HepG2 (cell line): ENCODE data around the gene GYS1. TPM values are rescaled to one million over a fixed set of nuclear protein-coding genes. Genes with fewer than 3 reads are reported as not detected.
"Not testable (repeated sequence)": the region's sequence is repeated elsewhere in the genome, so short reads cannot be mapped to it uniquely, and the experiment has no call there.

ENCODE experiments used
- ATAC-seq: fragments of 200-7000 bp; cut with Tn5 transposase; 3 replicates; pipeline ENCODE4 v1.9.1; 2020; ENCODE audit warnings: mild to moderate bottlenecking, moderate library complexity
- BruUV-seq: library from RNA; stranded (reverse); fragments of 400-500 nt; replicated peaks from 2 replicates; lab custom pipeline; 2021; lab: Mats Ljungman, UMichigan
- CTCF ChIA-PET: fragments of 300-600 bp; formaldehyde crosslinking; extraction: SDS; loops from one replicate; lab custom pipeline; 2021; ENCODE audit warnings: low total read pairs, inconsistent platforms, low intra/inter-chr PET ratio; lab: Yijun Ruan, JAX
- POLR2A ChIA-PET: fragments of 350-600 bp; sonication (Branson Sonifier 250); formaldehyde crosslinking; loops from one replicate; lab custom pipeline; 2020; ENCODE audit warnings: antibody characterized with exemption, inconsistent platforms; lab: Yijun Ruan, JAX
- DNase-seq: peaks from one replicate; pipeline ENCODE4 v3.0.0-alpha.2; 2015; ENCODE audit warnings: low spot score
- FAIRE-seq: peaks from 3 replicates; lab custom pipeline; 2011; peaks lifted over from hg19 to GRCh38; lab: Jason Lieb, UNC
- H2AFZ ChIP-seq: one replicate; pipeline ENCODE4 v1.6.1; 2011; ENCODE audit warnings: low read length, inconsistent platforms
- H3K27ac ChIP-seq: fragments of 300-600 bp; 3 replicates; pipeline ENCODE4 v1.8.0; 2011; ENCODE audit warnings: mixed run types, mild to moderate bottlenecking, mixed read lengths, low read length, inconsistent platforms; ENCODE audit not compliant: insufficient read depth; ENCODE audit errors: extremely low read length
- H3K27me3 ChIP-seq, 2 experiments: fragments of 200-600 bp in 1 of 2; 2 replicates in 1 of 2; 3 replicates in 1 of 2; pipeline versions ENCODE4 v1.6.0 to v1.8.0; 2011; ENCODE audit warnings: low read length in 2 of 2, mild to moderate bottlenecking in 2 of 2, moderate library complexity in 2 of 2, inconsistent platforms in 1 of 2; ENCODE audit not compliant: insufficient read depth in 2 of 2, control insufficient read depth in 1 of 2
- H3K36me3 ChIP-seq, 2 experiments: fragments of 200-600 bp in 1 of 2; replicated peaks in 1 of 2; 2 replicates in 1 of 2; 3 replicates in 1 of 2; pipeline versions ENCODE4 v1.5.1 to v1.8.0; 2011; ENCODE audit warnings: low read length in 2 of 2, inconsistent platforms in 1 of 2; ENCODE audit not compliant: insufficient read depth in 2 of 2, control insufficient read depth in 1 of 2
- H3K4me1 ChIP-seq: 2 replicates; pipeline ENCODE4 v1.5.1; 2012; ENCODE audit warnings: low read length, inconsistent platforms; ENCODE audit not compliant: insufficient read depth
- H3K4me2 ChIP-seq: 2 replicates; pipeline ENCODE4 v1.6.0; 2011; ENCODE audit warnings: low read depth, low read length, inconsistent platforms
- H3K4me3 ChIP-seq, 3 experiments: fragments of 200-600 bp in 1 of 3; sonication (generic), shearing (Covaris generic) in 1 of 3; replicated peaks in 1 of 3; 2 replicates each; pipeline ENCODE4 v1.5.1; 2011 to 2016; ENCODE audit warnings: low read length in 3 of 3, inconsistent platforms in 2 of 3, low read depth in 2 of 3, mild to moderate bottlenecking in 2 of 3, control low read depth in 1 of 3, mixed read lengths in 1 of 3; ENCODE audit not compliant: insufficient read depth in 1 of 3
- H3K79me2 ChIP-seq: one replicate; pipeline ENCODE4 v1.6.1; 2011; ENCODE audit warnings: low read length, inconsistent platforms; ENCODE audit not compliant: insufficient read depth
- H3K9ac ChIP-seq: 2 replicates; pipeline ENCODE4 v1.6.0; 2011; ENCODE audit warnings: mild to moderate bottlenecking, low read depth, low read length, inconsistent platforms; ENCODE audit not compliant: insufficient read depth
- H3K9me3 ChIP-seq: 2 replicates; pipeline ENCODE4 v1.5.1; 2012; ENCODE audit warnings: mild to moderate bottlenecking, low read length
- H4K20me1 ChIP-seq: 2 replicates; pipeline ENCODE4 v1.6.0; 2011; ENCODE audit warnings: inconsistent platforms, mild to moderate bottlenecking, low read length, moderate library complexity; ENCODE audit not compliant: insufficient read depth
- IKZF5 ChIP-seq: IDR thresholded peaks from 2 replicates; pipeline ENCODE4 v1.6.1; 2018; ENCODE audit warnings: missing genetic modification reagents, mild to moderate bottlenecking, missing compliant biosample characterization
- MIXL1 ChIP-seq: IDR thresholded peaks from 2 replicates; pipeline ENCODE4 v1.6.1; 2016
- PCBP2 ChIP-seq: fragments of 200-400 bp; formaldehyde crosslinking; optimal IDR thresholded peaks from 2 replicates; pipeline ENCODE3; 2018; ENCODE audit warnings: low read length, low read depth; ENCODE audit not compliant: poor library complexity, severe bottlenecking
- PHF20 ChIP-seq: sonication (generic); formaldehyde crosslinking; IDR thresholded peaks from 2 replicates; pipeline ENCODE4 v1.5.0; 2020; ENCODE audit warnings: mild to moderate bottlenecking, missing genetic modification reagents
- WGBS: methylation state at CpG from one replicate; pipeline ENCODE4 v1.1.6; 2017; ENCODE audit warnings: low lambda C conversion rate; 5-methylcytosine and 5-hydroxymethylcytosine counted together
- in situ Hi-C: cut with HindIII; loops from 2 replicates; pipeline ENCODE4 v1.10.0; 2017; ENCODE audit warnings: low pct_unique_long_range_greater_than_20kb; ENCODE audit not compliant: extremely low pct_ligation_motif_present
- intact Hi-C: fragments of 100-400 bp; cut with micrococcal nuclease; formaldehyde crosslinking; loops from one replicate; pipeline ENCODE4 v1.10.0; 2022; ENCODE audit not compliant: unreplicated experiment
- polyA plus RNA-seq, 8 experiments: library from polyadenylated mRNA; depleted of rRNA in 3 of 8; stranded (reverse) in 7 of 8; unstranded in 1 of 8; fragments of >200 nt; fragmentation: Illumina TruSeq in 4 of 8; extraction: Trizol in 4 of 8; gene quantifications; 2 replicates each; pipeline versions ENCODE4 v1.2.1 to v1.2.3, GENCODE V29; 2011 to 2016; ENCODE audit warnings: low read depth in 4 of 8, missing spikeins in 1 of 8, mixed read lengths in 1 of 8; ENCODE audit not compliant: insufficient read depth in 1 of 8
- total RNA-seq, 5 experiments: library from RNA; depleted of rRNA; stranded (reverse); fragments of >200 nt; fragmentation: Illumina TruSeq; extraction: Trizol; gene quantifications; 2 replicates each; pipeline ENCODE4 v1.2.3, GENCODE V29; 2016; ENCODE audit warnings: low read depth in 1 of 5
- TF ChIP-seq, protein P1 (sequence below): fragments of 450-650 bp; IDR thresholded peaks from 2 replicates; pipeline ENCODE4 v1.6.1; 2017

GYS1 gene
- total and polyA plus RNA-seq, 2 of the 13 experiments (the other 11 are each of a cell fraction or from before 2014, with no cell fraction given): 18.4 to 42.1 TPM

DNA sequence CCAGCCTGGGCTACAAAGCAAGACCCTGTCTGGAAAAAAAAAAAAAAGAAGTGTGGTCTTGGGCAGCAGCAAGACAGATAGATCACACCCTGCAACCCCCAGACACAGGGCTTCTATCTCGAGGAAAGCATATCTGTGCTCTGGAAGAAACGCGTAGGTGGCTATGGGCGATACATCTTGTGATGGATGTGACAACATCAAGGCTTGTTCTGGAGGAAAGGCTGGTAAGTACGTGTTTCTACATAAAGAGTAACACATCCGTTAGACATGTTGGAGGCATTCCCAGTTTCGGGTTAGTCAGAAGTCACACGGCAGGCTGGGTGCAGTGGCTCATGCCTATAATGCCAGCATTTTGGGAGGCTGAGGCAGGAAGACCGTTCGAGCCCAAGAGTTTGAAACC lies 66.2 kb downstream of the GYS1 start:
- CTCF ChIA-PET: no interaction called here
- in situ Hi-C loops: no loop called here
- no peaks in the 10 kb centered on the region for H3K79me2 ChIP-seq
- H3K4me3 ChIP-seq: no peak overlapping the region
- POLR2A ChIA-PET: no interaction called here
- intact Hi-C loops: no loop called here
- 80% methylated on average over 6 of the region's 10 CpGs for WGBS
- no peaks in the 10 kb centered on the region for H3K9me3 ChIP-seq
- H3K9ac ChIP-seq: no peak overlapping the region
- H3K27me3 ChIP-seq: no peaks in the 10 kb centered on the region
- H3K4me2 ChIP-seq: no peak overlapping the region
- no peaks in the 10 kb centered on the region for H4K20me1 ChIP-seq
- H3K27ac ChIP-seq: no peak overlapping the region
- DNase-seq: no peak
- TF ChIP-seq MIXL1 (CRISPR knock-in tag) (no peak), IKZF5 (CRISPR knock-in tag) (no peak), PHF20 (CRISPR knock-in tag) (no peak), PCBP2 (no peak)
- TF ChIP-seq, protein P1, sequence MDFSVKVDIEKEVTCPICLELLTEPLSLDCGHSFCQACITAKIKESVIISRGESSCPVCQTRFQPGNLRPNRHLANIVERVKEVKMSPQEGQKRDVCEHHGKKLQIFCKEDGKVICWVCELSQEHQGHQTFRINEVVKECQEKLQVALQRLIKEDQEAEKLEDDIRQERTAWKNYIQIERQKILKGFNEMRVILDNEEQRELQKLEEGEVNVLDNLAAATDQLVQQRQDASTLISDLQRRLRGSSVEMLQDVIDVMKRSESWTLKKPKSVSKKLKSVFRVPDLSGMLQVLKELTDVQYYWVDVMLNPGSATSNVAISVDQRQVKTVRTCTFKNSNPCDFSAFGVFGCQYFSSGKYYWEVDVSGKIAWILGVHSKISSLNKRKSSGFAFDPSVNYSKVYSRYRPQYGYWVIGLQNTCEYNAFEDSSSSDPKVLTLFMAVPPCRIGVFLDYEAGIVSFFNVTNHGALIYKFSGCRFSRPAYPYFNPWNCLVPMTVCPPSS: no peak
- no peak overlapping the region for H2AFZ ChIP-seq
- no peak for FAIRE-seq
- H3K36me3 ChIP-seq: no peaks in the 10 kb centered on the region; a peak in 1 of 5 replicates
- ATAC-seq: no peak
- no TSS peak for BruUV-seq
- H3K4me1 ChIP-seq: no peaks in the 10 kb centered on the region

GRCh38 chr19:48925890-48926289 lies 67.2 kb downstream of the GYS1 start:
- FAIRE-seq, H3K4me3 ChIP-seq, CTCF ChIA-PET, H3K27me3 ChIP-seq, DNase-seq, BruUV-seq, H4K20me1 ChIP-seq, H3K9ac ChIP-seq, H3K36me3 ChIP-seq, H3K4me1 ChIP-seq, in situ Hi-C loops, H3K9me3 ChIP-seq, intact Hi-C loops, H3K27ac ChIP-seq, ATAC-seq, H2AFZ ChIP-seq, H3K4me2 ChIP-seq, H3K79me2 ChIP-seq: not testable (repeated sequence)
- POLR2A ChIA-PET: interaction anchor here (1.1 to 1.5 kb wide), 2 partner anchors 26 to 29 kb away, joined by 3 read pairs; partner anchors contain the start of genes BAX and NUCB1
- 80% methylated on average over 8 of the region's 8 CpGs for WGBS
